Transverse colon (tissue), 4 donors: ENCODE measurements around the gene UBA52. TPM values are rescaled to one million over a fixed set of nuclear protein-coding genes. Genes with fewer than 3 reads are reported as not detected.
A peak's percentile ranks its signal among the peaks of the same experiment; 100 is the strongest.

Experiments used
- DNase-seq: peaks from one replicate; pipeline ENCODE4 v3.0.0-alpha.2; 2019
- H3K27ac ChIP-seq, 4 donors: fragments of 200-600 bp; sonication (generic); 2 replicates each; pipeline ENCODE4 v1.5.1; 2016 to 2018; ENCODE audit warnings: inconsistent platforms in 4 of 4
- H3K27me3 ChIP-seq: fragments of 200-600 bp; sonication (generic); 2 replicates; pipeline ENCODE4 v1.5.1; 2017; ENCODE audit warnings: inconsistent platforms
- H3K36me3 ChIP-seq, 4 donors: fragments of 200-600 bp; sonication (generic); 2 replicates each; pipeline ENCODE4 v1.5.1; 2017 to 2019; ENCODE audit warnings: inconsistent platforms in 4 of 4
- H3K4me1 ChIP-seq, 4 donors: fragments of 200-600 bp; sonication (generic); 2 replicates each; pipeline ENCODE4 v1.5.1; 2017 to 2020; ENCODE audit warnings: inconsistent platforms in 4 of 4
- H3K4me3 ChIP-seq, 4 donors: fragments of 200-600 bp; sonication (generic); 1 replicate in 1 of 4; 2 replicates in 3 of 4; pipeline versions ENCODE4 v1.5.1 to v1.6.1; 2017 to 2019; ENCODE audit warnings: inconsistent platforms in 4 of 4
- H3K9me3 ChIP-seq, 2 donors: fragments of 200-600 bp; sonication (generic); 2 replicates each; pipeline ENCODE4 v1.5.1; 2017 to 2019; ENCODE audit warnings: inconsistent platforms in 2 of 2
- EP300 ChIP-seq: sonication (generic); formaldehyde crosslinking; IDR thresholded peaks from one replicate; pipeline ENCODE4 v1.6.1; 2017; ENCODE audit warnings: antibody characterized with exemption, low read depth
- POLR2A ChIP-seq: fragments of 450-650 bp; IDR thresholded peaks from one replicate; pipeline ENCODE4 v1.6.1; 2016; ENCODE audit warnings: antibody characterized with exemption, mild to moderate bottlenecking, moderate library complexity
- POLR2AphosphoS5 ChIP-seq, 3 donors: sonication (generic); formaldehyde crosslinking; IDR thresholded peaks; one replicate each; pipeline ENCODE4 v1.6.1; 2016; ENCODE audit warnings: antibody characterized with exemption in 3 of 3
- WGBS, 2 donors: methylation state at CpG; one replicate each; pipeline ENCODE4 v1.1.5; 2018; ENCODE audit warnings: low coverage in 1 of 2; 5-methylcytosine and 5-hydroxymethylcytosine counted together
- in situ Hi-C, 4 donors: fragments of 200-750 bp; cut with MboI; loops; one replicate each; pipeline versions ENCODE4 v1.15.0 to v1.15.1; 2017; ENCODE audit warnings: low sequenced_read_pairs in 3 of 4, low pct_ligation_motif_present in 1 of 4, low pct_unique_long_range_greater_than_20kb in 1 of 4
- intact Hi-C: fragments of 100-400 bp; cut with DNase I; formaldehyde crosslinking; loops from one replicate; pipeline ENCODE4 v1.15.1; 2023; ENCODE audit warnings: low total_unique reads
- total RNA-seq, 4 donors: library from RNA; depleted of rRNA; stranded (reverse); fragments of >200 nt; gene quantifications; one replicate each; pipeline ENCODE4 v1.1.0, GENCODE V29; 2016
- TF ChIP-seq, protein P1 (sequence below), 5 experiments: fragments of 200-600 bp in 3 of 5; fragments of 450-650 bp in 2 of 5; sonication (generic) in 3 of 5; IDR thresholded peaks; 1 replicate in 2 of 5; 2 replicates in 3 of 5; pipeline ENCODE4 v1.5.1; 2016 to 2017; ENCODE audit warnings: antibody characterized with exemption in 5 of 5, inconsistent platforms in 3 of 5, mild to moderate bottlenecking in 2 of 5, moderate library complexity in 1 of 5

Gene UBA52
- total RNA-seq, 4 donors from 2014 or later = 421 to 735 (median 566) TPM

DNA sequence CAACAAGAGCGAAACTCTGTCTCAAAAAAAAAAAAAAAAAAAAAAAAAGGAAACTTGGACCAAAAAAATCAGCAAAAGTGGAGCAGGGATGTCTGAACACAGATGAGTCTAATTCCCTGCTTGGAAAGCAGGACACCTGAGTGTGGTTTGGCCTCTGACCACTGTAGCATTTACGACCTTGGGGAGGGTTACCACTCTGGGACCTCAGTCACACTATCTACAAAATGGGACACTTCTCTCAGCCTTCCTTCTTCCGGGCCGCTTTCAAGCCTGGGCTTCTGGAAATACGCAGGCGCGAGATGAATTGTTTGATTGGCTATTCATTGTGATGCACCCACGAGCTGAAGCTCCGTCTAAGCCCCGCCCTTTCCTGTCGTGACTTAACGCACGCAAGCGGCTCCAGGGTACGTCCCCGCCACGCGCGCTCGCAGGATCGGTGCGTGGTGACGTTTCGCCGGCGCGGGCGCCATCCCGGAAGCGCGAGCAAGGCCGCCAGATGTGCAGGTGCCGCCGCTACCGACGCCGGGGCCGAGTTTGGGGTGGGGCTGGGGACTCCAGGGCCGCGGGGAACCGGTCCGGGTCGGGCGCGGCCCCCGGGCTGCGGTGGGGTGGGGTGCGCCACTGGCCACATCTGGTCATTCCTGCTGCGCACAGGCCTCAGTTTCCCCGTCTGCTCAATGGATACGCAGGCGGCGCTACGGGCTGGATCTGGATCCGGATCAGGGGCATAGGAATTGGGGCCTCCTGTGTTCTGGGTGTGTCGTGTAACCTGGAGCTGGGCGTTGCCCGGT lies 14.1 kb upstream of the UBA52 start, which contains the start of gene KXD1:
TSS of gene KXD1 (plus strand) at position 460 of the 791 bp plus-strand sequence. CDS start 4,187 bp downstream, outside the sequence.
- peak; percentile 98 for DNase-seq
- WGBS, 2 donors = 0 to 2% methylated on average over 3 to 32 of the region's 58 CpGs
- Histone ChIP-seq H3K27ac (peak within 1 kb of the TSS; percentile 92 to 97 (median 94)), H3K27me3 (no peaks in the 10 kb centered on the region), H3K4me1 (peaks cover 5 to 19% (median 10%) of the 10 kb centered on the region in 4 donors), H3K4me3 (peak within 1 kb of the TSS; percentile 58 to 90 (median 74)), H3K9me3 (no peaks in the 10 kb centered on the region), H3K36me3 (peaks cover 0 to 3% (median 0%) of the 10 kb centered on the region in 4 donors)
- intact Hi-C loops (no loop called here), in situ Hi-C loops (no loop called here)
- TF ChIP-seq POLR2A = peak; percentile 84
- peak; percentile 47 for TF ChIP-seq EP300
- peak; percentile 87 to 98 (median 95) for TF ChIP-seq POLR2AphosphoS5 (IDR thresholded peaks at IDR 0.05)
- TF ChIP-seq, protein P1, sequence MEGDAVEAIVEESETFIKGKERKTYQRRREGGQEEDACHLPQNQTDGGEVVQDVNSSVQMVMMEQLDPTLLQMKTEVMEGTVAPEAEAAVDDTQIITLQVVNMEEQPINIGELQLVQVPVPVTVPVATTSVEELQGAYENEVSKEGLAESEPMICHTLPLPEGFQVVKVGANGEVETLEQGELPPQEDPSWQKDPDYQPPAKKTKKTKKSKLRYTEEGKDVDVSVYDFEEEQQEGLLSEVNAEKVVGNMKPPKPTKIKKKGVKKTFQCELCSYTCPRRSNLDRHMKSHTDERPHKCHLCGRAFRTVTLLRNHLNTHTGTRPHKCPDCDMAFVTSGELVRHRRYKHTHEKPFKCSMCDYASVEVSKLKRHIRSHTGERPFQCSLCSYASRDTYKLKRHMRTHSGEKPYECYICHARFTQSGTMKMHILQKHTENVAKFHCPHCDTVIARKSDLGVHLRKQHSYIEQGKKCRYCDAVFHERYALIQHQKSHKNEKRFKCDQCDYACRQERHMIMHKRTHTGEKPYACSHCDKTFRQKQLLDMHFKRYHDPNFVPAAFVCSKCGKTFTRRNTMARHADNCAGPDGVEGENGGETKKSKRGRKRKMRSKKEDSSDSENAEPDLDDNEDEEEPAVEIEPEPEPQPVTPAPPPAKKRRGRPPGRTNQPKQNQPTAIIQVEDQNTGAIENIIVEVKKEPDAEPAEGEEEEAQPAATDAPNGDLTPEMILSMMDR (IDR thresholded peaks at IDR 0.05) = no peak

DNA sequence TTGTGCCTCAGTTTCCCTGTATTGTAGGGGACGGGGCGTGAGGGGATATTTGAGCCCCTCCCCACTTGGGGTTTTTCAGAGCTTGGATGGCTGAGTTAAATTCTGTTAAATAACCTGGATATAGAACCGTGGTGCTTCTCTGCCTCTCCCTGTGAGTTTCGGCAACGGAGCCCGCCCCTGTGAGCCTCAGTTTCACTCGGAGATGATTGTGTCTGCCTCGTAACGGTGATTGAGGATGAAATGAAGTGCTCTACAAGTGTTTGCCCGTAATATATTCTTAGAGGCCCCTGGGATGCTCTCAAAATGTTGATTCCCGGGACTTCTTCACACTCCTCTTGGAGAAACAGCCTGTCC lies 13.5 kb upstream of the UBA52 start:
- peak overlapping the region; percentile 92 to 97 (median 94) for H3K27ac ChIP-seq
- peak overlapping the region; percentile 58 to 90 (median 74) for H3K4me3 ChIP-seq
- DNase-seq = no peak
- peaks cover 5 to 19% (median 10%) of the 10 kb centered on the region in 4 donors for H3K4me1 ChIP-seq
- 3% methylated on average over 11 of the region's 11 CpGs; no CpG with 5 or more reads in 1 of the 2 donors for WGBS, 2 donors
- intact Hi-C loops (no loop called here), in situ Hi-C loops (no loop called here)
- TF ChIP-seq POLR2A (no peak), POLR2AphosphoS5 (IDR thresholded peaks at IDR 0.05) (no peak), EP300 (no peak)
- TF ChIP-seq, protein P1 (IDR thresholded peaks at IDR 0.05) = no peak
- peaks cover 0 to 8% (median 0%) of the 10 kb centered on the region in 4 donors for H3K36me3 ChIP-seq
- H3K9me3 ChIP-seq = no peaks in the 10 kb centered on the region
- H3K27me3 ChIP-seq = no peaks in the 10 kb centered on the region

DNA sequence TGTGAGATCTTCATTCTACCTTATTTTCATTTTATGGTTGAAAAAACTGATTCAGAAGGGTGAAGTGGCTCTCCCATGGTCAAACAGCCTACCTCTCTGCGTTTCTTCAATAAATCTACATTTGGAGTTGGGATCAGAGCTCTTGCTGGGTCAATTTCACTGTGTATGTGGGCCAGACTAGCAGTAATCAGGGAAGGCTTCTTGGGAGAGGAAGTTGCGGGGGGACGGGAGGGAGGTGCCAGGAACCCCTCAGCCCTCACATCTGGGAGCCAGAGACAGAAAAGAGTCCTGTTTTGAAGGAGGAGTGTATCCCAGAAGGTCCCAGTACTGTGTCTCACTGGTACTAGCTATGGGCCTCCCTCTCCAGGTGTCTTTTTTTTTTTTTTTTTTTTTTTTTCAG lies 13.1 kb upstream of the UBA52 start:
- intact Hi-C loops = no loop called here
- in situ Hi-C loops = no loop called here

DNA sequence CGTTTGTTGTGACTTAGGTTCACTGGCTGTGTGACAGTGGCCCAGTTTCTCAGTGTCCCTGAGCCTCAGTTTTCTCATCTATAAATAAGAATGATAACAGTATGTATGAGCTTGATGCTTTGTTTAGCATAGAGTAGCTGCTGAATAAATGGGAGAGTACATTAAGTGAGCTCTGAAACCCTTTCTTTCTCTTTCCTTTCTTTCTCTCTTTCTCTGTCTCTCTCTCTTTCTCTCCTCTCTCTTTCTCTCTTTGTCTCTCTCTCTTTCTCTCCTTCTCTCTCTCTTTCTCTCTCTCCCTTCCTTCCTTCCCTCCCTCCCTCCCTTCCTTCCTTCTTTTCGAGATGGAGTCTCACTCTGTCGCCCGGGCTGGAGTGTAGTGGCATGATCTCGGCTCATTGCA lies 12.0 kb upstream of the UBA52 start:
- Histone ChIP-seq H3K4me3 (no peak overlapping the region), H3K4me1 (peaks cover 5 to 19% (median 10%) of the 10 kb centered on the region in 4 donors), H3K9me3 (no peaks in the 10 kb centered on the region), H3K27ac (peak overlapping the region in 2 of 4 donors; percentile 16 to 97), H3K36me3 (peaks cover 0 to 11% (median 5%) of the 10 kb centered on the region in 4 donors), H3K27me3 (no peaks in the 10 kb centered on the region)
- 57 to 70% methylated on average over 1 to 5 of the region's 5 CpGs for WGBS, 2 donors
- intact Hi-C loops = no loop called here
- DNase-seq = no peak
- in situ Hi-C loops = no loop called here
- TF ChIP-seq POLR2A (no peak), EP300 (no peak), POLR2AphosphoS5 (IDR thresholded peaks at IDR 0.05) (no peak)
- TF ChIP-seq, protein P1 (IDR thresholded peaks at IDR 0.05) = no peak

More for the DNA sequence above, 13.1 kb upstream of the UBA52 start:
- TF ChIP-seq POLR2A = no peak
- no peaks in the 10 kb centered on the region for H3K9me3 ChIP-seq
- peak overlapping the region; percentile 92 to 97 (median 94) for H3K27ac ChIP-seq
- H3K27me3 ChIP-seq = no peaks in the 10 kb centered on the region
- 55% methylated on average over 3 of the region's 3 CpGs; no CpG with 5 or more reads in 1 of the 2 donors for WGBS, 2 donors
- peak overlapping the region; percentile 58 to 90 (median 74) for H3K4me3 ChIP-seq
- DNase-seq = no peak
- peaks cover 5 to 19% (median 10%) of the 10 kb centered on the region in 4 donors for H3K4me1 ChIP-seq
- peaks cover 0 to 8% (median 2%) of the 10 kb centered on the region in 4 donors for H3K36me3 ChIP-seq
